Sigmoid colon (tissue), 3 donors: ENCODE measurements around the gene HDLBP.

Experiments used
- POLR2A ChIP-seq, 2 donors: fragments of 450-650 bp; IDR thresholded peaks; one replicate each; pipeline ENCODE4 v1.6.1; 2016; ENCODE audit warnings: antibody characterized with exemption in 2 of 2, mild to moderate bottlenecking in 2 of 2, moderate library complexity in 2 of 2
- TF ChIP-seq, protein P1 (sequence below), 4 experiments: fragments of 450-650 bp in 3 of 4; fragments of 200-600 bp in 1 of 4; IDR thresholded peaks; one replicate each; pipeline ENCODE4 v1.5.1; 2016 to 2019; ENCODE audit warnings: antibody characterized with exemption in 4 of 4, mild to moderate bottlenecking in 3 of 4, moderate library complexity in 2 of 4

DNA sequence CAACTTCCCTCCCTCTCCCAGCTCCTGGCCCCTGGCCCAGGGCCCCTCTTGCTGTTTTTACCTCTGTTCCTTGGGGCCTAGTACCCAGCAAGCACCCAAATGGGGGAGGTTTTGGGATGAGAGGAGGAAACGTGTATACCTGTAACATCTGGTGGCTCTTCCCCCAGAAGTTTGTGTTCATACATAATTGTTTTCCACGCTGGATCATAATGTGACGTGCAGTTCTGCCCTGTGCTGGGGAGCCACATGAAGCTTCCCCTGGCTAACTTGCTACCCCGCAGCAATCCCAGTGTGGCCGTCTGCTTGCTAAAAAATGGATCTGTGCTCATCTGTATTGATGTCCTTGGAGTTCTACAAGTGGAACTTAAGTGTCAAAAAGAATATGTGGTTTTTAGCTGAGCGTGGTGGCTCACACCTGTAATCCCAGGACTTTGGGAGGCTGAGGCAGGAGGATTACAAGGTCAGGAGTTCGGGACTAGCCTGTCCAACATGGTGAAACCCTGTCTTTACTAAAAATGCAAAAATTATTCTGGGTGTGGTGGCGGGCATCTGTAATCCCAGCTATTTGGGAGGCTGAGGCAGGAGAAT, 90.5 kb downstream of the HDLBP start:
- TF ChIP-seq, protein P1, sequence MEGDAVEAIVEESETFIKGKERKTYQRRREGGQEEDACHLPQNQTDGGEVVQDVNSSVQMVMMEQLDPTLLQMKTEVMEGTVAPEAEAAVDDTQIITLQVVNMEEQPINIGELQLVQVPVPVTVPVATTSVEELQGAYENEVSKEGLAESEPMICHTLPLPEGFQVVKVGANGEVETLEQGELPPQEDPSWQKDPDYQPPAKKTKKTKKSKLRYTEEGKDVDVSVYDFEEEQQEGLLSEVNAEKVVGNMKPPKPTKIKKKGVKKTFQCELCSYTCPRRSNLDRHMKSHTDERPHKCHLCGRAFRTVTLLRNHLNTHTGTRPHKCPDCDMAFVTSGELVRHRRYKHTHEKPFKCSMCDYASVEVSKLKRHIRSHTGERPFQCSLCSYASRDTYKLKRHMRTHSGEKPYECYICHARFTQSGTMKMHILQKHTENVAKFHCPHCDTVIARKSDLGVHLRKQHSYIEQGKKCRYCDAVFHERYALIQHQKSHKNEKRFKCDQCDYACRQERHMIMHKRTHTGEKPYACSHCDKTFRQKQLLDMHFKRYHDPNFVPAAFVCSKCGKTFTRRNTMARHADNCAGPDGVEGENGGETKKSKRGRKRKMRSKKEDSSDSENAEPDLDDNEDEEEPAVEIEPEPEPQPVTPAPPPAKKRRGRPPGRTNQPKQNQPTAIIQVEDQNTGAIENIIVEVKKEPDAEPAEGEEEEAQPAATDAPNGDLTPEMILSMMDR (IDR thresholded peaks at IDR 0.05): no peak
- TF ChIP-seq POLR2A (IDR thresholded peaks at IDR 0.05): no peak
